HepG2 (cell line): ENCODE results near the gene KIF13A. TPM values are rescaled to one million over a fixed set of nuclear protein-coding genes. Genes with fewer than 3 reads are reported as not detected.

Source experiments
- AFF4 ChIP-seq: sonication (generic); formaldehyde crosslinking; IDR thresholded peaks from 2 replicates; pipeline ENCODE4 v1.4.0; 2020; ENCODE audit warnings: missing genetic modification reagents
- AGO2 ChIP-seq: fragments of 200-400 bp; formaldehyde crosslinking; optimal IDR thresholded peaks from 2 replicates; pipeline ENCODE3; 2017; ENCODE audit warnings: mild to moderate bottlenecking, low read depth, low read length, moderate library complexity
- ARID2 ChIP-seq: sonication (generic); formaldehyde crosslinking; IDR thresholded peaks from 2 replicates; pipeline ENCODE4 v1.8.1; 2022; ENCODE audit warnings: mild to moderate bottlenecking, missing genetic modification reagents, borderline replicate concordance
- ATF7 ChIP-seq, 2 experiments: fragments of 450-650 bp in 1 of 2; sonication (generic) in 1 of 2; formaldehyde crosslinking in 1 of 2; IDR thresholded peaks; 2 replicates each; pipeline versions ENCODE4 v1.4.0 to v1.6.1; 2016 to 2020; ENCODE audit warnings: antibody characterized with exemption in 1 of 2, mild to moderate bottlenecking in 1 of 2, missing genetic modification reagents in 1 of 2
- BCL6 ChIP-seq: IDR thresholded peaks from 2 replicates; pipeline ENCODE4 v1.6.1; 2016; ENCODE audit warnings: missing genetic modification reagents, missing compliant biosample characterization
- FOXA1 ChIP-seq, 2 experiments: fragments of 450-650 bp in 1 of 2; sonication (generic) in 1 of 2; formaldehyde crosslinking in 1 of 2; IDR thresholded peaks; 2 replicates each; pipeline versions ENCODE4 v1.4.0 to v1.6.1; 2016 to 2020; ENCODE audit warnings: missing genetic modification reagents in 1 of 2
- GLI4 ChIP-seq: sonication (generic); formaldehyde crosslinking; IDR thresholded peaks from 2 replicates; pipeline ENCODE4 v1.5.1; 2020; ENCODE audit warnings: missing genetic modification reagents, mild to moderate bottlenecking, moderate library complexity, borderline replicate concordance
- ISX ChIP-seq: sonication (generic); formaldehyde crosslinking; conservative IDR thresholded peaks from 2 replicates; pipeline ENCODE4 v1.5.0; 2020; ENCODE audit warnings: missing genetic modification reagents
- LBX2 ChIP-seq: sonication (generic); formaldehyde crosslinking; IDR thresholded peaks from 2 replicates; pipeline ENCODE4 v1.5.0; 2020; ENCODE audit warnings: missing genetic modification reagents, mild to moderate bottlenecking, borderline replicate concordance
- MLXIP ChIP-seq: sonication (generic); formaldehyde crosslinking; IDR thresholded peaks from 2 replicates; pipeline ENCODE4 v1.9.0; 2021; ENCODE audit warnings: missing genetic modification reagents, borderline replicate concordance
- NFRKB ChIP-seq: fragments of 450-650 bp; IDR thresholded peaks from 2 replicates; pipeline ENCODE4 v1.6.1; 2017
- PCBP1 ChIP-seq: fragments of 200-400 bp; formaldehyde crosslinking; IDR thresholded peaks from 2 replicates; pipeline ENCODE4 v1.6.1; 2017; ENCODE audit warnings: mild to moderate bottlenecking, low read depth, low read length, borderline replicate concordance
- REPIN1 ChIP-seq: sonication (generic); formaldehyde crosslinking; IDR thresholded peaks from 2 replicates; pipeline ENCODE4 v1.8.0; 2022; ENCODE audit warnings: missing genetic modification reagents, low read depth, mild to moderate bottlenecking, borderline replicate concordance
- SMARCE1 ChIP-seq: fragments of 450-650 bp; IDR thresholded peaks from 2 replicates; pipeline ENCODE4 v1.6.1; 2017; ENCODE audit warnings: borderline replicate concordance
- TCF7L2 ChIP-seq: IDR thresholded peaks from 2 replicates; pipeline ENCODE4 v1.6.1; 2011; ENCODE audit warnings: mild to moderate bottlenecking, low read depth, low read length, moderate library complexity
- THYN1 ChIP-seq: sonication (generic); formaldehyde crosslinking; IDR thresholded peaks from 2 replicates; pipeline ENCODE4 v1.8.1; 2023; ENCODE audit warnings: low read depth, mild to moderate bottlenecking, moderate library complexity, missing genetic modification reagents, borderline replicate concordance
- ZBTB1 ChIP-seq: sonication (generic); formaldehyde crosslinking; IDR thresholded peaks from 2 replicates; pipeline ENCODE4 v1.4.0; 2020; ENCODE audit warnings: missing genetic modification reagents, borderline replicate concordance
- ZBTB39 ChIP-seq: sonication (generic); formaldehyde crosslinking; IDR thresholded peaks from 2 replicates; pipeline ENCODE4 v1.5.0; 2020; ENCODE audit warnings: missing genetic modification reagents
- ZNF225 ChIP-seq: sonication (generic); formaldehyde crosslinking; IDR thresholded peaks from 2 replicates; pipeline ENCODE4 v1.4.0; 2020; ENCODE audit warnings: mild to moderate bottlenecking, missing genetic modification reagents
- ZNF232 ChIP-seq: sonication (generic); formaldehyde crosslinking; IDR thresholded peaks from 2 replicates; pipeline ENCODE4 v1.4.0; 2020; ENCODE audit warnings: missing genetic modification reagents, borderline replicate concordance
- ZNF251 ChIP-seq: sonication (generic); formaldehyde crosslinking; IDR thresholded peaks from 2 replicates; pipeline ENCODE4 v1.9.0; 2021; ENCODE audit warnings: mild to moderate bottlenecking, missing genetic modification reagents
- ZNF605 ChIP-seq: sonication (generic); formaldehyde crosslinking; IDR thresholded peaks from 2 replicates; pipeline ENCODE4 v1.8.0; 2022; ENCODE audit warnings: mild to moderate bottlenecking, missing genetic modification reagents
- polyA plus RNA-seq, 8 experiments: library from polyadenylated mRNA; depleted of rRNA in 3 of 8; stranded (reverse) in 7 of 8; unstranded in 1 of 8; fragments of >200 nt; fragmentation: Illumina TruSeq in 4 of 8; extraction: Trizol in 4 of 8; gene quantifications; 2 replicates each; pipeline versions ENCODE4 v1.2.1 to v1.2.3, GENCODE V29; 2011 to 2016; ENCODE audit warnings: low read depth in 4 of 8, missing spikeins in 1 of 8, mixed read lengths in 1 of 8; ENCODE audit not compliant: insufficient read depth in 1 of 8
- total RNA-seq, 5 experiments: library from RNA; depleted of rRNA; stranded (reverse); fragments of >200 nt; fragmentation: Illumina TruSeq; extraction: Trizol; gene quantifications; 2 replicates each; pipeline ENCODE4 v1.2.3, GENCODE V29; 2016; ENCODE audit warnings: low read depth in 1 of 5

The KIF13A gene
- total and polyA plus RNA-seq, 2 of the 13 experiments (the other 11 are each of a cell fraction or from before 2014, with no cell fraction given) = 21.1 to 37.2 TPM

- TF ChIP-seq MLXIP (CRISPR knock-in tag) (no peak), TCF7L2 (no peak), ZNF232 (CRISPR knock-in tag) (no peak), ZNF225 (CRISPR knock-in tag) (no peak), AFF4 (CRISPR knock-in tag) (no peak), ZBTB39 (CRISPR knock-in tag) (no peak), NFRKB (no peak), ZNF251 (no peak), REPIN1 (CRISPR knock-in tag) (peak; percentile 57; the same call in 1 of the 2 replicates), ATF7 (IDR thresholded peaks at IDR 0.05) (no peak), ATF7 (CRISPR knock-in tag; IDR thresholded peaks at IDR 0.05) (no peak), ZNF605 (CRISPR knock-in tag) (peak; percentile 69; the same call in 1 of the 2 replicates), SMARCE1 (no peak), FOXA1 (IDR thresholded peaks at IDR 0.05) (no peak), FOXA1 (CRISPR knock-in tag; IDR thresholded peaks at IDR 0.05) (no peak), ARID2 (no peak), GLI4 (CRISPR knock-in tag) (no peak), ZBTB1 (CRISPR knock-in tag) (no peak), AGO2 (no peak), THYN1 (CRISPR knock-in tag) (no peak), PCBP1 (no peak), LBX2 (CRISPR knock-in tag) (no peak), ISX (no peak), BCL6 (CRISPR knock-in tag) (0 out of 2 replicates have a peak, but pooled peaks have one; percentile 23)
Observed at GRCh38 chr6:17725083-17725482, 262.4 kb downstream of the KIF13A start (continued).
